Body of pancreas (tissue), 4 donors: ENCODE data around the gene COMT.

Source experiments
- POLR2A ChIP-seq, 3 donors: fragments of 450-650 bp; IDR thresholded peaks; one replicate each; pipeline ENCODE4 v1.6.1; 2016; ENCODE audit warnings: antibody characterized with exemption in 3 of 3, mild to moderate bottlenecking in 2 of 3
- TF ChIP-seq, protein P1 (sequence below), 7 experiments: fragments of 450-650 bp in 4 of 7; fragments of 200-600 bp in 3 of 7; sonication (generic) in 3 of 7; IDR thresholded peaks; one replicate each; pipeline ENCODE4 v1.5.1; 2016 to 2019; ENCODE audit warnings: antibody characterized with exemption in 7 of 7

DNA sequence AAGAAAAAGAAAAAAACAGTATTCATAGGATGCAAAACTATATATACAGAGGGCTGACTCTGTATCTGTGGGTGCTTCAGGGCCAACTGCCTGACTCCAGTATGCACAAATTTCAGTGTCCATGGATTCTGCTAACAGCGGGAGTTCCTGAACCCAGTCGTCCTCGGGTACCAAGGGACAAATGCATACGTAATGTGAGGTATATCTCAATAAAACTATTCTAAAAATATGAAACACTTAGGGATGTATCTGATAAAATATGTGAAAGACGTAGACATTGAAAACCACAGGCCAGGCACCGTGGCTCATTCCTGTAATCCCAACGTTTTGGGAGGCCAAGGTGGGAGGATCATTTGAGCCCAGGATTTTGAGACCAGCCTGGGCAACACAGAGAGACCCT lies 13.9 kb upstream of the COMT start:
- TF ChIP-seq, protein P1, sequence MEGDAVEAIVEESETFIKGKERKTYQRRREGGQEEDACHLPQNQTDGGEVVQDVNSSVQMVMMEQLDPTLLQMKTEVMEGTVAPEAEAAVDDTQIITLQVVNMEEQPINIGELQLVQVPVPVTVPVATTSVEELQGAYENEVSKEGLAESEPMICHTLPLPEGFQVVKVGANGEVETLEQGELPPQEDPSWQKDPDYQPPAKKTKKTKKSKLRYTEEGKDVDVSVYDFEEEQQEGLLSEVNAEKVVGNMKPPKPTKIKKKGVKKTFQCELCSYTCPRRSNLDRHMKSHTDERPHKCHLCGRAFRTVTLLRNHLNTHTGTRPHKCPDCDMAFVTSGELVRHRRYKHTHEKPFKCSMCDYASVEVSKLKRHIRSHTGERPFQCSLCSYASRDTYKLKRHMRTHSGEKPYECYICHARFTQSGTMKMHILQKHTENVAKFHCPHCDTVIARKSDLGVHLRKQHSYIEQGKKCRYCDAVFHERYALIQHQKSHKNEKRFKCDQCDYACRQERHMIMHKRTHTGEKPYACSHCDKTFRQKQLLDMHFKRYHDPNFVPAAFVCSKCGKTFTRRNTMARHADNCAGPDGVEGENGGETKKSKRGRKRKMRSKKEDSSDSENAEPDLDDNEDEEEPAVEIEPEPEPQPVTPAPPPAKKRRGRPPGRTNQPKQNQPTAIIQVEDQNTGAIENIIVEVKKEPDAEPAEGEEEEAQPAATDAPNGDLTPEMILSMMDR (IDR thresholded peaks at IDR 0.05) = no peak
- TF ChIP-seq POLR2A (IDR thresholded peaks at IDR 0.05) = no peak
